Transverse colon (tissue), 4 donors: ENCODE data around the gene FAM83F.

Experiments
- CTCF ChIP-seq, 5 experiments: fragments of 200-600 bp in 3 of 5; fragments of 450-650 bp in 2 of 5; sonication (generic) in 3 of 5; IDR thresholded peaks; 1 replicate in 2 of 5; 2 replicates in 3 of 5; pipeline ENCODE4 v1.5.1; 2016 to 2017; ENCODE audit warnings: antibody characterized with exemption in 5 of 5, inconsistent platforms in 3 of 5, mild to moderate bottlenecking in 2 of 5, moderate library complexity in 1 of 5
- EP300 ChIP-seq: sonication (generic); formaldehyde crosslinking; IDR thresholded peaks from one replicate; pipeline ENCODE4 v1.6.1; 2017; ENCODE audit warnings: antibody characterized with exemption, low read depth
- POLR2A ChIP-seq: fragments of 450-650 bp; IDR thresholded peaks from one replicate; pipeline ENCODE4 v1.6.1; 2016; ENCODE audit warnings: antibody characterized with exemption, mild to moderate bottlenecking, moderate library complexity
- POLR2AphosphoS5 ChIP-seq, 3 donors: sonication (generic); formaldehyde crosslinking; IDR thresholded peaks; one replicate each; pipeline ENCODE4 v1.6.1; 2016; ENCODE audit warnings: antibody characterized with exemption in 3 of 3

GRCh38 chr22:39962071-39962470 lies 32.7 kb upstream of the FAM83F start:
- TF ChIP-seq CTCF (IDR thresholded peaks at IDR 0.05) (no peak), POLR2AphosphoS5 (IDR thresholded peaks at IDR 0.05) (no peak), POLR2A (no peak), EP300 (no peak)
